Measurements from ENCODE around the gene SMAD3. TPM values are rescaled to one million over a fixed set of nuclear protein-coding genes. Genes with fewer than 3 reads are reported as not detected.

SMAD3 gene
- total and polyA plus RNA-seq, 8 donors = 30.9 to 53.6 (median 50.4) TPM

DNA sequence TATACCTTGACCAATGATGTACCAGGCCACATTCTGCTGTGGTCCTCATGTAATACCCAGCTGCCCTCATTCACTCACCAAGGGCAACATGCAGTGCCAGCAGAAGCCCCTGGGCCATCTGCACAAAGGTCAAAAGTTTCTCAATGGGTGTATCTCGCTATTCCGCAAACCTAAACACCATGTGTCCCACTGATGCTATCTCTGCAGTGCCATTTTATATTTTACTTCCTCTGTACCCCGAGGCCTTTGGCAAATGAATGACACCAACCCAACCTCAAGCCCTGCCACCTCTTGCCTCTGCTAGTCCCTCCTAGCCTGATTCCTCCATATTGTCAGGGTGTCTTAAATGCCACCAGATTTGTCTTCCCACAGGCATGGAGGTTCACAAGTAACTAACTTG is 129.9 kb downstream of the SMAD3 start:
- TF ChIP-seq, protein P1, sequence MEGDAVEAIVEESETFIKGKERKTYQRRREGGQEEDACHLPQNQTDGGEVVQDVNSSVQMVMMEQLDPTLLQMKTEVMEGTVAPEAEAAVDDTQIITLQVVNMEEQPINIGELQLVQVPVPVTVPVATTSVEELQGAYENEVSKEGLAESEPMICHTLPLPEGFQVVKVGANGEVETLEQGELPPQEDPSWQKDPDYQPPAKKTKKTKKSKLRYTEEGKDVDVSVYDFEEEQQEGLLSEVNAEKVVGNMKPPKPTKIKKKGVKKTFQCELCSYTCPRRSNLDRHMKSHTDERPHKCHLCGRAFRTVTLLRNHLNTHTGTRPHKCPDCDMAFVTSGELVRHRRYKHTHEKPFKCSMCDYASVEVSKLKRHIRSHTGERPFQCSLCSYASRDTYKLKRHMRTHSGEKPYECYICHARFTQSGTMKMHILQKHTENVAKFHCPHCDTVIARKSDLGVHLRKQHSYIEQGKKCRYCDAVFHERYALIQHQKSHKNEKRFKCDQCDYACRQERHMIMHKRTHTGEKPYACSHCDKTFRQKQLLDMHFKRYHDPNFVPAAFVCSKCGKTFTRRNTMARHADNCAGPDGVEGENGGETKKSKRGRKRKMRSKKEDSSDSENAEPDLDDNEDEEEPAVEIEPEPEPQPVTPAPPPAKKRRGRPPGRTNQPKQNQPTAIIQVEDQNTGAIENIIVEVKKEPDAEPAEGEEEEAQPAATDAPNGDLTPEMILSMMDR (IDR thresholded peaks at IDR 0.05) = no peak
- Histone ChIP-seq H3K9me3 (no peaks in the 10 kb centered on the region), H3K4me1 (no peaks in the 10 kb centered on the region), H3K4me3 (no peak overlapping the region), H3K27me3 (no peaks in the 10 kb centered on the region), H3K36me3 (peaks cover 0 to 51% of the 10 kb centered on the region in 2 donors), H3K27ac (no peak overlapping the region)
- DNase-seq (no peak), ATAC-seq (no peak)
- intact Hi-C loops (cut with DNase I) = no loop called here

DNA sequence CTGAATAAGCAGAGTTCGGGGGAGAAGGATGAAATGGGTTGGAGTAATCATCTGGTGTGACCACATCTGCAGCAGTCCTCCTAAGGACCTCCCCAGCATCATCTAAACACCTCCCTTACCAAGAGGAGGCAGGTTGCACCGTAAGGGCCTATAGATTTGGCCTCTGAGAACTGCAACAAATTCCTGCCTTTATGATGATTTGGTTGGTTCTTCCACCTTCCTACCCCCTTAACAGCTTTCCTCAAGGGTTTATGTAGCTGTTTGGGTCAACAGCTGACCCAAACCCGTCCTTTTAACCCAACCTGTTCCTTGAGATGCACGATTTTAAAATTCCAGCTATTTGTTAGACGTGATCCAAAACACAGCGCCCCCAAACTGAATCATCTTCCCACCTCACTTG is 130.8 kb downstream of the SMAD3 start:
- H3K27ac ChIP-seq = no peak overlapping the region
- H3K27me3 ChIP-seq = no peaks in the 10 kb centered on the region
- H3K4me1 ChIP-seq = no peaks in the 10 kb centered on the region
- intact Hi-C loops (cut with DNase I) = no loop called here
- ATAC-seq (no peak), DNase-seq (no peak)
- no peaks in the 10 kb centered on the region for H3K9me3 ChIP-seq
- H3K36me3 ChIP-seq = peaks cover 0 to 42% of the 10 kb centered on the region in 2 donors
- no peak overlapping the region for H3K4me3 ChIP-seq
- TF ChIP-seq, protein P1 (IDR thresholded peaks at IDR 0.05) = no peak

DNA sequence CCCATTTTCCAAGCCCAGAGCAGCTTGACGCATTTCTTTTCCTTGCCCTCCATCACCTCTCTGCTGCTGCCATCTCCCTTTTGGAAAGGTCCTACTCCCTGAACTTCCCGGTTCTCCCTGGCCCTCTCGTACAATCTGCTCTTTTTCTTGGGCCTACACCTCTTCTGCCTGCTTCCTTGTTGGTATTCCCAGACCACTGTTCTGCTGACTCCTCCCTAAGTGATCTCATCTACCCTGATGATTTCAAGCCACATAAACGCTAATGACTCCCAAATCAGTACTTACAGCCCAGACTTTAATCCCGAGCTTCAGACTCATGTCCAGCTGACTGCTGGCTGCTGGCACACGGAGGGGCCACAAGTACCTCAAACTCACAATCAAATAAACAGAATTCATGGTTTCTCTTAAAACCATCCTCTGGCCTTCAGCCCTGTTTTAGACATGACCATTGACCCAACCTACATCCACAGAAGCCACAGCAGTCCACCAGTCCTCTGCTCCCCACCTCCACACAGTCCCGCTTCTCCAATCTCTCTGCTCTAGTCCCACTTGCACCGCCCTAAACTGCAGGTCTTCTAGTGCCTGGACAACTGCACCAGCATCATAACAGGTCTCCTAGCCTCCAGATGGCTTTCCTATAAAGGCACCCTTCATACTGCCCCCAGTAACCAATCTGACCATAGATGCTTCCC is 131.4 kb downstream of the SMAD3 start:
- peaks cover 0 to 42% of the 10 kb centered on the region in 2 donors for H3K36me3 ChIP-seq
- no peak for DNase-seq

DNA sequence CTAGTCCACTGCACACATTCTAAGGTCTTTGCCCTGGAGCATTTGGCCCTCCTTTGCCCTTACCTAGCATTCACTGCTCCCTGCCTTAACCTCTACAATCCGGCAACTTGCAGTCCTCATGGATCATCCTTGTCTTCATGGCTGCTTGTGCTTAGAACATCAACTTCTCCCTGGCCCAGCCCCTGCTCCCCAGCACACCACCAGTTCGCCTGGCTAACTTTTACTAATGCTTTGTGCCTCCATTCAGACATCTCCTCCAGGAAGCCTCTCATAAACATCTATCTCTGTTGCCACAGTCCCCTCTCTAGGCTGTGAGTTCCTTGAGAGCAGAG is 131.9 kb downstream of the SMAD3 start:
- Histone ChIP-seq H3K9me3 (no peaks in the 10 kb centered on the region), H3K27ac (no peak overlapping the region), H3K4me3 (no peak overlapping the region), H3K27me3 (no peaks in the 10 kb centered on the region), H3K4me1 (no peaks in the 10 kb centered on the region), H3K36me3 (peaks cover 0 to 42% of the 10 kb centered on the region in 2 donors)
- no peak for DNase-seq
- TF ChIP-seq, protein P1 (IDR thresholded peaks at IDR 0.05) = no peak
- no peak for ATAC-seq
- intact Hi-C loops (cut with DNase I) = no loop called here

More for the DNA sequence above, 131.4 kb downstream of the SMAD3 start:
- intact Hi-C loops (cut with DNase I) = no loop called here
- ATAC-seq = peak; percentile 39
- H3K27ac ChIP-seq = no peak overlapping the region
- H3K4me1 ChIP-seq = no peaks in the 10 kb centered on the region
- H3K27me3 ChIP-seq = no peaks in the 10 kb centered on the region
- no peak overlapping the region for H3K4me3 ChIP-seq
- TF ChIP-seq, protein P1 (IDR thresholded peaks at IDR 0.05) = no peak
- H3K9me3 ChIP-seq = no peaks in the 10 kb centered on the region

DNA sequence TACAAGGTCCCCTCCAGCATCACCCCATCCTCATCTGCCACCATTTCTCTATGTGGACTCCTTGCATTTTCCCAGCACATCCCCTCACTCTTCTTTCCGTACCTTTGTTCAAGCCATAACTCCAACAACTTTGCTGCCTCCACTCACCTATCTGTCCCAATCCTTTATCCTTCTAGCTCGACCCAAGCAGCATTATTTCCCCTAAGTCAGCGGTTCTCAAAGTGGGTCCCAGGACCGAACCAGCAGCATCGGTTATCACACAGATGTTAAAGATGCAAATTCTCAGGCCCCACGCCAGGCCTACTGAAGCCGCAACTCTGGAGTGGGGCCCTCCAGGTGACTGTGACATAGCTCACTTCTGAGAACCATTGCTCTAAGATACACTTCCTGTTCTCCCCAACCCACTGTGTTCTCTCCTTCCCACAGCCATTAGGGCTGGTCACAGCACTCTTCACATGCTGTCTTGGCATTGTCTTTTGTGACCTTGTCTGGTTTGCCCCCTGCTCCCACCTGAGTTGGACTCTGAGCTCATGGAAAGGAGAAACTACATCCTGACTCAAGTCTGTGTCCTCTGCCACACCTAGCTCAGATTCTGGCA is 132.9 kb downstream of the SMAD3 start:
- Histone ChIP-seq H3K27ac (no peak overlapping the region), H3K36me3 (peaks cover 0 to 43% of the 10 kb centered on the region in 2 donors), H3K9me3 (no peaks in the 10 kb centered on the region), H3K27me3 (no peaks in the 10 kb centered on the region), H3K4me1 (no peaks in the 10 kb centered on the region), H3K4me3 (no peak overlapping the region)
- ATAC-seq = no peak
- intact Hi-C loops (cut with DNase I) = no loop called here
- TF ChIP-seq, protein P1 (IDR thresholded peaks at IDR 0.05) = no peak
- DNase-seq = no peak

Data from left lung (tissue), 10 donors.